ENCODE results near the gene PARD3B.

- TF ChIP-seq, protein P1, sequence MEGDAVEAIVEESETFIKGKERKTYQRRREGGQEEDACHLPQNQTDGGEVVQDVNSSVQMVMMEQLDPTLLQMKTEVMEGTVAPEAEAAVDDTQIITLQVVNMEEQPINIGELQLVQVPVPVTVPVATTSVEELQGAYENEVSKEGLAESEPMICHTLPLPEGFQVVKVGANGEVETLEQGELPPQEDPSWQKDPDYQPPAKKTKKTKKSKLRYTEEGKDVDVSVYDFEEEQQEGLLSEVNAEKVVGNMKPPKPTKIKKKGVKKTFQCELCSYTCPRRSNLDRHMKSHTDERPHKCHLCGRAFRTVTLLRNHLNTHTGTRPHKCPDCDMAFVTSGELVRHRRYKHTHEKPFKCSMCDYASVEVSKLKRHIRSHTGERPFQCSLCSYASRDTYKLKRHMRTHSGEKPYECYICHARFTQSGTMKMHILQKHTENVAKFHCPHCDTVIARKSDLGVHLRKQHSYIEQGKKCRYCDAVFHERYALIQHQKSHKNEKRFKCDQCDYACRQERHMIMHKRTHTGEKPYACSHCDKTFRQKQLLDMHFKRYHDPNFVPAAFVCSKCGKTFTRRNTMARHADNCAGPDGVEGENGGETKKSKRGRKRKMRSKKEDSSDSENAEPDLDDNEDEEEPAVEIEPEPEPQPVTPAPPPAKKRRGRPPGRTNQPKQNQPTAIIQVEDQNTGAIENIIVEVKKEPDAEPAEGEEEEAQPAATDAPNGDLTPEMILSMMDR (IDR thresholded peaks at IDR 0.05) = no peak
- no peak for TF ChIP-seq POLR2A (IDR thresholded peaks at IDR 0.05)
Measured at GRCh38 chr2:205103699-205104098, 558.4 kb downstream of the PARD3B start.
